NT2/D1 (cell line): ENCODE measurements around the gene GABARAP.

Experiments used
- SUZ12 ChIP-seq: IDR thresholded peaks from 2 replicates; pipeline ENCODE4 v1.6.1; 2011; ENCODE audit not compliant: insufficient read length, insufficient read depth; ENCODE audit errors: extremely low read depth
- YY1 ChIP-seq: IDR thresholded peaks from 2 replicates; pipeline ENCODE4 v1.6.1; 2011; ENCODE audit not compliant: insufficient read length, insufficient read depth

DNA sequence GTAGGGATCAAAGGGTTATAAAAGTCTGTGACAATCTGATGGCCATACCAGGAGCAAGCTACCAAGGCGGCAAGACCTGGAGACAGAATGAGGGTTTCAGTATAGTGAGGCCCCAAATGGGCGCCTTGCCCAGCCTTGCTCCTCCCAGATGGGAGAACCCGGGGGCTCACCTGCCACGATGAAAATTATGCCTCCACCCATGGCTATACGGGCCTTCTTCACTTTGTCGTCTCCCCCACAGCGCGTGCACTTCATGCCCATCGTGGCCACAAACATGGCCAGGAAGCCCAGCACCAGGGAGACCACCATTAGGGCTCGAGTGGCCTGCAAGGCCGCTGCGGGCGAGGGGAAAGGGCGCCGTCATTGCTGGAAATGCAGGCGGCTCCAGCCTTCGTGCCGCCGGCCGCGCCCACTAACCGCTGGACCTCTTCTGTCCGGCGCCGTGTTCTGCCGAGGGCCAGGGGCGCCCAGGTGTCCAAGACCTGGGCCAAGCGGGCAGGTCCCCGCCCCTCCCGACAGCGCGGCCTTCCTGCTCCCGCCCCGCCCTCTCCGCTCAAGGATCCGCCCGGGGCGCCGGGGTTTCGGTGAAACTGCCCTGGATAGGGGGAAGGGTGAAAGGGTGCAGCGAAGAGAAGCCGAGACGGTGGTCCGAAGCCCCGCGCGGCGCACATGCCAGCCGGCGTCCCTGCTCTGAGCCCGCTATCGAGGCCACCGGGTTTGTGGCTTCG lies 18.6 kb upstream of the GABARAP start:
- no peak for TF ChIP-seq YY1
- TF ChIP-seq SUZ12 = no peak
